HG03280 (cell line): ENCODE measurements around the gene B4GALT3.
A peak's percentile ranks its signal among the peaks of the same experiment; 100 is the strongest.

Experiments used
- ATAC-seq: cut with Tn5 transposase; IDR thresholded peaks from one replicate; pipeline ENCODE4 v1.9.1; 2021; ENCODE audit warnings: mild to moderate bottlenecking, moderate library complexity; ENCODE audit not compliant: unreplicated experiment

Gene B4GALT3

GRCh38 chr1:161164901-161165610, 12.3 kb downstream of the B4GALT3 start:
- no peak for ATAC-seq

GRCh38 chr1:161163793-161164192, 13.5 kb downstream of the B4GALT3 start:
- no peak for ATAC-seq

- no peak for ATAC-seq
Observed at GRCh38 chr1:161162806-161163205, 14.5 kb downstream of the B4GALT3 start.

- ATAC-seq, result no peak
Observed at GRCh38 chr1:161162052-161162451, 15.3 kb downstream of the B4GALT3 start.

- no peak for ATAC-seq
Observed at GRCh38 chr1:161161652-161162051, 15.7 kb downstream of the B4GALT3 start.

- no peak for ATAC-seq
Observed at GRCh38 chr1:161160671-161161145, 16.6 kb downstream of the B4GALT3 start.

GRCh38 chr1:161159913-161160243, 17.4 kb downstream of the B4GALT3 start:
- ATAC-seq, result no peak

GRCh38 chr1:161159087-161159912, 18.0 kb downstream of the B4GALT3 start, which contains the start of gene USP21:
Gene USP21, plus strand, starts transcription at chr1:161159500. Its CDS starts 1,141 bp downstream, at chr1:161160641.
- ATAC-seq, result peak; percentile 85

GRCh38 chr1:161158316-161159010, 18.8 kb downstream of the B4GALT3 start:
- no peak for ATAC-seq

GRCh38 chr1:161157867-161158266, 19.4 kb downstream of the B4GALT3 start:
- no peak for ATAC-seq

- peak; percentile 90 for ATAC-seq
Observed at GRCh38 chr1:161153682-161154337, 23.5 kb downstream of the B4GALT3 start, which contains the start of gene UFC1. Gene UFC1, plus strand, starts transcription at chr1:161153978. Its CDS starts 20 bp downstream, at chr1:161153998.

- ATAC-seq, result no peak
Observed at GRCh38 chr1:161153176-161153575, 24.1 kb downstream of the B4GALT3 start.

- no peak for ATAC-seq
Observed at GRCh38 chr1:161145832-161146231, 31.5 kb downstream of the B4GALT3 start.

GRCh38 chr1:161140755-161141400, 36.4 kb downstream of the B4GALT3 start:
- no peak for ATAC-seq

GRCh38 chr1:161139766-161140165, 37.5 kb downstream of the B4GALT3 start:
- ATAC-seq, result no peak

GRCh38 chr1:161138431-161138830, 38.9 kb downstream of the B4GALT3 start:
- no peak for ATAC-seq

GRCh38 chr1:161137881-161138280, 39.4 kb downstream of the B4GALT3 start:
- no peak for ATAC-seq

- ATAC-seq, result no peak
Observed at GRCh38 chr1:161133220-161133740, 44.0 kb downstream of the B4GALT3 start.

GRCh38 chr1:161132410-161133219, 44.7 kb downstream of the B4GALT3 start, which contains the start of gene DEDD:
Gene DEDD, minus strand, starts transcription at chr1:161132667. Its CDS starts 8,205 bp downstream, at chr1:161124462.
- peak; percentile 93 for ATAC-seq
